ENCODE results near the gene ZSWIM6. TPM values are rescaled to one million over a fixed set of nuclear protein-coding genes. Genes with fewer than 3 reads are reported as not detected.

ZSWIM6 gene
- total RNA-seq, 1 experiment from 2014 or later, result 13.2 TPM

- Mint-ChIP-seq H3K27me3 (ENCODE audit: unreplicated experiment) (no peaks in the 10 kb centered on the region), H3K9me3 (ENCODE audit: low read depth, unreplicated experiment) (no peaks in the 10 kb centered on the region), H3K36me3 (ENCODE audit: insufficient read depth, unreplicated experiment) (peaks cover 5% of the 10 kb centered on the region), H3K4me3 (ENCODE audit: low read depth, unreplicated experiment) (no peak overlapping the region), H3K4me1 (ENCODE audit: low read depth, unreplicated experiment) (no peaks in the 10 kb centered on the region), H3K27ac (ENCODE audit: unreplicated experiment) (no peak overlapping the region)
- CTCF ChIA-PET, result no interaction called here
- DNase-seq, result no peak
- no TSS peak for BruUV-seq (replicated peaks)
- no peak for TF ChIP-seq CTCF (IDR thresholded peaks at IDR 0.05; ENCODE audit: unreplicated experiment)
- intact Hi-C loops (cut with micrococcal nuclease; ENCODE audit: unreplicated experiment), result no loop called here
Observed at GRCh38 chr5:61496860-61497259, 164.8 kb downstream of the ZSWIM6 start.

GRCh38 chr5:61498121-61498520, 166.1 kb downstream of the ZSWIM6 start:
- no TSS peak for BruUV-seq (replicated peaks)
- CTCF ChIA-PET, result no interaction called here
- Mint-ChIP-seq H3K9me3 (ENCODE audit: low read depth, unreplicated experiment) (no peaks in the 10 kb centered on the region), H3K4me3 (ENCODE audit: low read depth, unreplicated experiment) (no peak overlapping the region), H3K27me3 (ENCODE audit: unreplicated experiment) (no peaks in the 10 kb centered on the region), H3K36me3 (ENCODE audit: insufficient read depth, unreplicated experiment) (peaks cover 5% of the 10 kb centered on the region), H3K27ac (ENCODE audit: unreplicated experiment) (no peak overlapping the region), H3K4me1 (ENCODE audit: low read depth, unreplicated experiment) (no peaks in the 10 kb centered on the region)
- intact Hi-C loops (cut with micrococcal nuclease; ENCODE audit: unreplicated experiment), result no loop called here
- no peak for TF ChIP-seq CTCF (IDR thresholded peaks at IDR 0.05; ENCODE audit: unreplicated experiment)
- no peak for DNase-seq

GRCh38 chr5:61501971-61502370, 169.9 kb downstream of the ZSWIM6 start:
- CTCF ChIA-PET, result no interaction called here
- H3K4me1 Mint-ChIP-seq (ENCODE audit: low read depth, unreplicated experiment), result peaks cover 2% of the 10 kb centered on the region
- no peak overlapping the region for H3K4me3 Mint-ChIP-seq (ENCODE audit: low read depth, unreplicated experiment)
- H3K27ac Mint-ChIP-seq (ENCODE audit: unreplicated experiment), result no peak overlapping the region
- DNase-seq, result no peak
- intact Hi-C loops (cut with micrococcal nuclease; ENCODE audit: unreplicated experiment), result no loop called here
- H3K9me3 Mint-ChIP-seq (ENCODE audit: low read depth, unreplicated experiment), result no peaks in the 10 kb centered on the region
- no peak for TF ChIP-seq CTCF (IDR thresholded peaks at IDR 0.05; ENCODE audit: unreplicated experiment)
- BruUV-seq (replicated peaks), result no TSS peak
- no peaks in the 10 kb centered on the region for H3K27me3 Mint-ChIP-seq (ENCODE audit: unreplicated experiment)
- no peaks in the 10 kb centered on the region for H3K36me3 Mint-ChIP-seq (ENCODE audit: insufficient read depth, unreplicated experiment)

- TF ChIP-seq CTCF (IDR thresholded peaks at IDR 0.05; ENCODE audit: unreplicated experiment), result no peak
- Mint-ChIP-seq H3K27ac (ENCODE audit: unreplicated experiment) (no peak overlapping the region), H3K27me3 (ENCODE audit: unreplicated experiment) (no peaks in the 10 kb centered on the region), H3K36me3 (ENCODE audit: insufficient read depth, unreplicated experiment) (no peaks in the 10 kb centered on the region), H3K4me1 (ENCODE audit: low read depth, unreplicated experiment) (peaks cover 7% of the 10 kb centered on the region), H3K9me3 (ENCODE audit: low read depth, unreplicated experiment) (no peaks in the 10 kb centered on the region), H3K4me3 (ENCODE audit: low read depth, unreplicated experiment) (no peak overlapping the region)
- BruUV-seq (replicated peaks), result no TSS peak
- no peak for DNase-seq
- CTCF ChIA-PET, result no interaction called here
- intact Hi-C loops (cut with micrococcal nuclease; ENCODE audit: unreplicated experiment), result no loop called here
Observed at GRCh38 chr5:61504143-61504770, 172.2 kb downstream of the ZSWIM6 start.
